HS-27A (cell line): ENCODE results near the gene DYSF.

Source experiments
- DNase-seq: peaks from one replicate; pipeline ENCODE4 v3.0.0-alpha.2; 2012; ENCODE audit warnings: low read depth, missing footprints

Gene DYSF

DNA sequence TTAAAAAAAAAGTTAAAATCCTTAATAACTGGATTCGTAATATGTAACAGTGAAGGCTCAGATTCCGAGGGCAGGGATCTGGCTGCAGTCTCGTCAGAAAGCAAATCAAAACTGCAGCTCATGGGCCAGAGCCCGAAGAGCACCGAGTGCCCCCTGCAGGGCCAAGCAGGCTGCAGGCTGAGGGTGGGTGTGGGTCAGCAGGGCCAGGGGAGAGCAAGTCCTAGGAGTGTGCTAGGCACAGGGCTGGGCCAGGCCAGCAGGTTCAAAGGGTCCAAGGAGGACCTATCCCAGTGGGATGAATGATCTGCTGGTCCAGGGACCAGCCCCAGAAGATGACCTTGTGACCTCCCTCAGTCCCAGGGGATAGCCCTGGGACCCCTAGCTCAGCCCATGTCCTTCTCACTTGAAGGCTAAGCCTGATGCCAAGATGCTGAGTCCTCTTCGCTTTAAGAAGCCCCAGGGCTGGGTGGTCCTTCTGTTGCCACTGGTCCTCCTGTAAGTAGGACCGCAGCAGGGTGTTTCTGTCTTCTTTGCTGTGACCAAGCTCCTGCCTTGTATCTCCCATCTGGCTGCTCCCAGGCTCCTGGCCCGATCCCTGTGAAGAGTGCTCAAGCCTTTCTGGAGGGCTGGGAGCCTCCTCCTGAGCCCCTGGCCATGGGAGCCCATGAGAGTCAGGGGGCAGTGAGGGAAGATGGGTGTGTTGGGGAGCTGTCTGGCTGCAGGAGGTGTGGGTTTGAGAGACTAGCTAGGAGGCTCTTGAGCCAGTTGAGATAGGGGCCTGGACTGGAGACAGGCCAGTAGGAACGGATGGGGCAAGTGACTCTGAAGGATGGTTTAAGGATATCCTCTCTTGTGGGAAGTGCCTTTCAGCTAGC lies 150.7 kb downstream of the DYSF start:
- no peak for DNase-seq

- no peak for DNase-seq
Observed at GRCh38 chr2:71604726-71605120, 151.4 kb downstream of the DYSF start.

GRCh38 chr2:71605173-71605641 lies 151.8 kb downstream of the DYSF start:
- no peak for DNase-seq

DNA sequence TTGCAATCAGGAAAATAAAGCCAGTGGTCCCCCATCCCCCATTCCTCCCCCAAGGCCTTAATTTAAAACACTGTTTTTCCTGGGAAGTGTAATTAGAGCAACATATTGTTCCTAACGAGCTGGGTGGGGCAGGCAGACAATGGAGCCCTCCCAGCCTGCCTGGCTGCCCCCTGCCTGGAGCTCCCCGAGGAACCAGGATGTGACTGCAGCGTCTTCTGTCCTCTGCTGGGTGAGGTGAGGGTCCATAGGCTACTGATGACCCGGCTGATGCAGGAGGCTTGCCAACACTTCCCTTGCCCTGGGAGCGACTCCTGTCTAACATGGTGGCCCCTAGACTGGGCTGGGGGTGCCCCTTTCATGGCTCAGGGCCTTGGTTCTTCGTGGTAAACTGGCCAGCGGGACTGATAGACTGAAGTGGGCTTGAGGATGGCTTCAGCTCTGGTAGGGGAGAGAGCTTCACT lies 152.4 kb downstream of the DYSF start:
- no peak for DNase-seq

DNA sequence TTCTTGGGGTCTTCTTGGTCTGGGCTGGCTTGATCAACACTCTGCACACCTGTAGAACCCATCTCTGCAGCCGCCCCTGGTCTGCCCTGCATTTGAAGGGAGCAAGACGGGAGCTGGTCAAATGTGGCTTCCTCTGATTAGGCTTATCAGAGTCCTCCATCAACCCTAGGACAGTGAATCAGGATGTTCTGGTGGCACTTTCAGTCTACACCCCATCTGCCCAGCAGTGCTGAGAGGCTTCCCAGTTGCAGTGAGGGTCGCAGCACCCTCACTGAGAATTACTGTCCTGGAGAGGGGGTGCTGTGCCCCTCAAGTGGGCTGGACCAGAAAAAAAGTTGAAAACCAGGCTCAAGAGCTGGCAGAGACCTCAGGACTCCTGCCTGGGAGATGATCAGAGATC lies 152.9 kb downstream of the DYSF start:
- DNase-seq, result no peak

DNA sequence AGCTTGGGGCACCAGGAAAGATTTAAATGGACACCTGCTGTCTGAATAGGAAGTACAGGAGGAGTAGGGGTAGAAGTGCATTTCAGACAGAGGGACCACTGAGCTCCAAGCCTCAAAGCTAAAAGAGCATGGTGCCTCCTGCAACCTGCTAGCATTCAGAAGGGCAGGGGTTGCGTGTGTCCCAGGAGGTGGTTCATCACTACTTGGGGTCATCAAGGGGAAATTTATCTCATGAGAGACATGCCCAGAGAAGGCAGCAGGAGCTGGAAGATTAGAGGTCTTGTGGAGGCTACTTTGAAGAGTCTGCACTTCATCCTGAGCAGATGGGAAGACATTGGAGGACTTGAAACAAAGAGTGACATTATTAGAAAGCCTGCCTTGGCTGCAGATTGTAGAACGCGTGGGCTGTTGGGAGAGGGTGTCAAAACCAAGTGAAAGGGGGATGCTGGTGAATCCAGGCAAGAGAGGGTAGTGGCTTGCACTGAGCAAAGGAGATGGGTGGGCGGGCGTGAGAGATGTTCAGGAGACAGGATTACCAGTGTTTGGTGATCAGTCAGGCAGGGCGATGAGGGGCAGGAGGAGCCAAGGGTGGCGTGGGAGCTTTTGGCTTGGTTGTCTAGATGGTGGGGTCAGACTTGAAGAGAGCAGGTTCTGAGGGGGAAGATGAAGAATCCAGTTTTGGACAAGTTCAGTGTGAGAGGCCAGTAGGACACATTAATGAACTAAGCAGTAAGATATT lies 154.0 kb downstream of the DYSF start:
- no peak for DNase-seq

DNA sequence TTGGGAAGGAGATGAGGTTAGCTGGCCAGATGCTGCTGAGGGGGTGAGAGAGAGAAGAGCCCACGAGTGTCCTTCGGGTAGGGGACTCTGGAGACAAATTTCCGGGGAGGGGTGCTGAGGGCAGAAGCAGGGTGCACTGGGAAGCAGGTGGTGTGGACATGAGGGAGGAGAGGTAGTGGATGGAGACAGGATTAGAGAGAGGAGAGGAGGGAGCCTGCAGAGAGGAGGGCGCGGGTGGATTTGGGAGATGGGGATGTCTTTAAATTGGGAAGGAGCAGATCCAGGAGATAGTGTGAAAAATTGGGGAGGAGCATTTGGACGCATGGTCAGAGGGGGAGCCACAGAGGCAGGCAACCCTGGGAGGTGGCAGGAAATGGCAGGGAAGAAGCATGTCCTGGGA lies 154.7 kb downstream of the DYSF start:
- DNase-seq, result no peak

- no peak for DNase-seq
Observed at GRCh38 chr2:71608441-71608840, 155.1 kb downstream of the DYSF start.

GRCh38 chr2:71609029-71609428 lies 155.7 kb downstream of the DYSF start:
- DNase-seq, result no peak

GRCh38 chr2:71609441-71609840 lies 156.1 kb downstream of the DYSF start:
- no peak for DNase-seq

DNA sequence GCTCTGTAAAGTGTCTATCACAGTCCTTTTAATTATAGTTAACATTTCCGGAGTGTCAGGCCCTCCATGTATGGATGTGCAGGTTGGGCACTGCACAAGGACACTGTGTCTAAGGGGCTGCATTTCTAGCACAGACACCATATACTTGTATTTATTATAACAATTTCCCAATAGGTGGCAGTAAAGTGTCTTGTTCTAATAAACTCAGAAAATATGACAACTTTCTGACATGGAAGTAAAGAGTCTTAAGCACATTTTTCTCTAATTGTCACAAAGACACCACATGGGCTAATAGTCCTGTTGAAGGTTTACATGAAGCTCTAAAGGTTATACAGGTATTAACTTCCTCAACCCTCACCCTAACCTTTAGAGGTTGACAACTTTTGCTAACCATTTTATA lies 156.6 kb downstream of the DYSF start:
- no peak for DNase-seq

DNA sequence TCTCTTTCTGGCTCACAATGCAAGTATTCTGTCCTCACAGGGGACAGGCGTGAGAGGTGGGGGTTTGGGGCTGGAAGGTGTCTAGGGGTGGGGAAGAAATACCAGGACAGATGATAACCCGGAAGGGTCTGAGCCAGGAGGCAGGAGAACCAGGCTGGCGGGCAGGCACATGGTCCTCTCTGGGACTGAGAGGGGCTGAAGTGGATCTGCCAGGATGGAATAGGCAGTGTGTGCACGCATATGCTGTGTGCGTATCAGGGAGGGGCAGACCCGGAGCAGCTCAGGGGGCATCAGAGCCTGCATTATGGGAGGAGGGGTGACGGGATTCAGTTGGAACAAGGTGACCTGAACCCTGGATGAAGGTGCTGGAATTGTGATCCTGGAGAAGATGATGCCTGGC lies 157.3 kb downstream of the DYSF start:
- DNase-seq, result no peak

GRCh38 chr2:71611247-71611646 lies 157.9 kb downstream of the DYSF start:
- no peak for DNase-seq

DNA sequence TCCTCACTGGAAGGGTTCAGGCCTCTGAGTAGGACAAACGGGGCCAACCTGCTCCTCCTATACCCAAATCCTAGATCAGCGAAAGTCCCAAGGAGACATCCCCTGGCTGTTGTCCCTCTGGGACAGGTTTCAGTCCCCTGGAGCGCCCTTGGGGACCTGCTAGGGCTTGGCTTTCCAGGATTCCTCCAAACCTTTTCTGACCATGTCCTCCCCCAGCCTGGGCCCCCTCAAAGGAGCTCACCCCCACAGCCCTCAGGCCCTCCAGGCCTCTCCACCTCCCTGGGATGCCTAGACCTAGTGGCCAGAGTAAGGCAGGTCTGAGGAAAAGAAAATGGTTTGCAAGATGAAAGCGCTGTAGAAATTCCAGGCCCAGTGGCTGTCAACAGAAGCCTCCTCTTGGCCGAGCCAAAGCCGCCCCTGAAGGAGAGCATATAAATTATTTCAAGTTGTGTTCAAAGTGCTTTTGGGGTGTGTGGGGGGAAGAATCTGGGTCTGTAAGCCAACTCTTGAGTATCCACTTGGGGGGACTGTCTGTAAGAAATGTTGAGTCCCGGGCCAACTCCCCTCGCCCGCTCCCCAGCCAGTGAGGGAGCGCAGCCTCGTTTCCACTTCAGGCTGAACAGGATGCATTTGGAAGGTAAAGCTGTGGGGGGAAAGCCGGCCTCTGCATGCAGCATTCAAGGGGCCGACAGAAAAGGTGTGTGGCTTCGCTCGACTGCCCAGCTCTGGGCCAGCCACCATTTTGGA lies 158.6 kb downstream of the DYSF start:
- DNase-seq, result no peak

- no peak for DNase-seq
Observed at GRCh38 chr2:71612581-71613402, 159.4 kb downstream of the DYSF start.

- DNase-seq, result no peak
Observed at GRCh38 chr2:71613403-71613952, 160.1 kb downstream of the DYSF start.

DNA sequence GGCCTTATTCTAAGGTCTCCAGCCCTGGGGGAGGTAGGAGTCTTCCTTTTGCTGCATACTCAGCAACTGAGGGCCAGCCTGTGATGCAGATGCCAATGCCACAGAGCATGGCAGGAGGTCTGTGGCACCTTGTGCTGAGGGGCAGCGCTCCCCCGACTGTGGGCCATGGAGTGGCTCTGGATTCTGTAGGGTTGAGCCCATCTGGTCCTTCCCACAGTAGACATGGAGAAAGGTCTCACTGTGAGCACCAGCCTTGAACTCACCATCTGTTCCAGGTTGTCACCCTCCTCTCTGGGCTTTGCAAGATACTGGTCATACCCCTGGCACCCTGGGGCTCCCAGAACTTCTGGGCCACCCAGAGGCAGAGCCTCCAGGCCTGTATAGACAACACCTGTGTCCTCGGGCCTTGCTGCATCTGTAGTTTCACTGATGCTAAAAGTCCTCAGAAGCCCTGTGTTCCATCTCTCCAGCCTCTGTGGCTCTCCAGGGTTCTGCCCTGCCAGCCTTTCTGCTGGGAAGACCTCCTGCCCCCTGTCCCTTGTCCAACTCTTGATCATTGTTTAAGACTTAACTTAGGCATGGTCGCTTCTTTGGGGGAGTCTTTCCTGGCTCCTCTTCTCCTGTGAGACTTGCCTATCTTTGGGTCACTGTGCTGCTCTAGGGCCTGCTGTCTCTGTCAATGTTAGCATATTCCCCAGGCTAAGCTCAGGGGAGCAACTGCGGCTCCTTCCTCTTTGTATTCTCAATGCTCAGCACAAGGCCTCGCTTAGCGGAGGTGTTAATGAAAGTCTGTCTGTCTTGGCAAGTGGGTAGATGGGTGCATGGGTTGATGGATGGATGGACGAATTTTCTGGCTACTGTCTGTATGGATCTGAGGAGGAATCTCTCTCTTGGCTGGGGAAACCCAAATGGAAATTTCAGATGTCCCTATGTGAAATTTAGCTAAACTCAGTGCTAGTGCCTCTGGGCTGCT lies 160.9 kb downstream of the DYSF start:
- no peak for DNase-seq

GRCh38 chr2:71614976-71615766 lies 161.8 kb downstream of the DYSF start:
- DNase-seq, result no peak
